HTERT RPE-1 (cell line): Measurements from ENCODE around the gene GABRP.
"Not testable (repeated sequence)": the region's sequence is repeated elsewhere in the genome, so short reads cannot be mapped to it uniquely, and the experiment has no call there.

Experiments used
- in situ Hi-C: fragments of 300-500 bp; cut with MboI; formaldehyde crosslinking; loops from 4 replicates; pipeline ENCODE4 v1.14.3; 2020; ENCODE audit warnings: low sequenced_read_pairs

The GABRP gene

GRCh38 chr5:170783498-170784247, at the start of gene GABRP:
Gene GABRP (plus strand): TSS chr5:170783725. CDS start chr5:170788616, 4,891 bp downstream.
- in situ Hi-C loops = no loop called here

- in situ Hi-C loops = no loop called here
Observed at GRCh38 chr5:170736966-170737365, 46.6 kb upstream of the GABRP start.

- in situ Hi-C loops = no loop called here
Observed at GRCh38 chr5:170737591-170737990, 45.9 kb upstream of the GABRP start.

- in situ Hi-C loops = no loop called here
Observed at GRCh38 chr5:170738840-170739239, 44.7 kb upstream of the GABRP start.

- in situ Hi-C loops = no loop called here
Observed at GRCh38 chr5:170739446-170739845, 44.1 kb upstream of the GABRP start.

GRCh38 chr5:170740551-170741205, 42.8 kb upstream of the GABRP start:
- in situ Hi-C loops = no loop called here

- in situ Hi-C loops = no loop called here
Observed at GRCh38 chr5:170741801-170742200, 41.7 kb upstream of the GABRP start.

GRCh38 chr5:170743876-170744212, 39.7 kb upstream of the GABRP start:
- in situ Hi-C loops = no loop called here

- in situ Hi-C loops = no loop called here
Observed at GRCh38 chr5:170745481-170746071, 37.9 kb upstream of the GABRP start.

GRCh38 chr5:170746075-170746960, 37.2 kb upstream of the GABRP start:
- in situ Hi-C loops = no loop called here

GRCh38 chr5:170746961-170747340, 36.6 kb upstream of the GABRP start:
- in situ Hi-C loops = no loop called here

- in situ Hi-C loops = no loop called here
Observed at GRCh38 chr5:170747357-170747756, 36.2 kb upstream of the GABRP start.

GRCh38 chr5:170747851-170748250, 35.7 kb upstream of the GABRP start:
- in situ Hi-C loops = no loop called here

GRCh38 chr5:170748951-170749471, 34.5 kb upstream of the GABRP start:
- in situ Hi-C loops = no loop called here

GRCh38 chr5:170749911-170750431, 33.6 kb upstream of the GABRP start:
- in situ Hi-C loops = no loop called here

- in situ Hi-C loops = no loop called here
Observed at GRCh38 chr5:170750791-170751190, 32.7 kb upstream of the GABRP start.

- in situ Hi-C loops = no loop called here
Observed at GRCh38 chr5:170751631-170752030, 31.9 kb upstream of the GABRP start.

GRCh38 chr5:170752257-170753215, 31.0 kb upstream of the GABRP start:
- in situ Hi-C loops = no loop called here

- in situ Hi-C loops = no loop called here
Observed at GRCh38 chr5:170753311-170753710, 30.2 kb upstream of the GABRP start.

- in situ Hi-C loops = not testable (repeated sequence)
Observed at GRCh38 chr5:170754508-170754907, 29.0 kb upstream of the GABRP start.
